Measurements from ENCODE around the gene ADAM8.

DNA sequence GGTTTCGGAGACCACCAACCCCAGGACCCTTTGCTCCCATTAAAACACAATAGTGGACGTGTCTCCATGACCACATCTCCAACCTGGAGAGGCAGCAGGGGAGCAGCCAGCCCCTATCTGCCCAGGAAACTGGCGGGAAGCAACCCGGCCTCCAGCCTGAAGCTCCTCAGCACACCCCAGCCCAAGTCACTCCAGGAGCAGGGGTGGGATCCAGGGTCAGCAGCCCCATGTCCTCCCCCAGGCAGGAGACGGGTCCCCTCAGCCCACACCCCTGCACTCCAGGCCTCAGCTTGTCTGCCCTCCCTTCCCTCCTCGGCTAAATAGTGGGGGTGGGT, 601 bp downstream of the ADAM8 start:
- no peak for TF ChIP-seq POLR2A (IDR thresholded peaks at IDR 0.05)
- TF ChIP-seq, protein P1, sequence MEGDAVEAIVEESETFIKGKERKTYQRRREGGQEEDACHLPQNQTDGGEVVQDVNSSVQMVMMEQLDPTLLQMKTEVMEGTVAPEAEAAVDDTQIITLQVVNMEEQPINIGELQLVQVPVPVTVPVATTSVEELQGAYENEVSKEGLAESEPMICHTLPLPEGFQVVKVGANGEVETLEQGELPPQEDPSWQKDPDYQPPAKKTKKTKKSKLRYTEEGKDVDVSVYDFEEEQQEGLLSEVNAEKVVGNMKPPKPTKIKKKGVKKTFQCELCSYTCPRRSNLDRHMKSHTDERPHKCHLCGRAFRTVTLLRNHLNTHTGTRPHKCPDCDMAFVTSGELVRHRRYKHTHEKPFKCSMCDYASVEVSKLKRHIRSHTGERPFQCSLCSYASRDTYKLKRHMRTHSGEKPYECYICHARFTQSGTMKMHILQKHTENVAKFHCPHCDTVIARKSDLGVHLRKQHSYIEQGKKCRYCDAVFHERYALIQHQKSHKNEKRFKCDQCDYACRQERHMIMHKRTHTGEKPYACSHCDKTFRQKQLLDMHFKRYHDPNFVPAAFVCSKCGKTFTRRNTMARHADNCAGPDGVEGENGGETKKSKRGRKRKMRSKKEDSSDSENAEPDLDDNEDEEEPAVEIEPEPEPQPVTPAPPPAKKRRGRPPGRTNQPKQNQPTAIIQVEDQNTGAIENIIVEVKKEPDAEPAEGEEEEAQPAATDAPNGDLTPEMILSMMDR (IDR thresholded peaks at IDR 0.05) = no peak
